Measurements from ENCODE around the gene MAPK10. TPM values are rescaled to one million over a fixed set of nuclear protein-coding genes. Genes with fewer than 3 reads are reported as not detected.

The MAPK10 gene
- total RNA-seq, 1 experiment from 2014 or later: 13.7 TPM

DNA sequence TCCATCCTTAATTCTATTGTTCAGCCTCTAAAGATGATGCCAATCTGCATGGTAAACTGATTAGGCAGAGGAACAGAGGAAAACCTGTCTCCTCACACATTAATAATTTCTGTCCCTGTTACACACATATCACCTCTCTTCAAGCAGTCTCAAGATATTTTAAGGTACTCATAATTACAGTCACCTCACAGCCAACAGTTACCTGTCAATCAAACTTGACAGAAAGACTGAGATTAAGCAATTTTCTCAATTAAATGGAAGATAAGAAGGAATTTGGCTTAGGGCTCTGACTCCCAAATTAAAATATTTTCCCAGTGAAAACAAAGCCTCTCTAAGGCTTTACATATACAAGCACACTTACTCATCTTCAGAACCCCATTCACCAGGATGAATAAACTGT lies 85.2 kb downstream of the MAPK10 start:
- Histone ChIP-seq H3K36me3 (replicated peaks; ENCODE audit: control insufficient read depth, insufficient read depth, low read length) (no peaks in the 10 kb centered on the region), H3K27me3 (ENCODE audit: control insufficient read depth, insufficient read depth, low read length) (no peaks in the 10 kb centered on the region), H3K4me3 (ENCODE audit: insufficient read depth, low read depth, low read length) (no peak overlapping the region)
- no peak for DNase-seq

DNA sequence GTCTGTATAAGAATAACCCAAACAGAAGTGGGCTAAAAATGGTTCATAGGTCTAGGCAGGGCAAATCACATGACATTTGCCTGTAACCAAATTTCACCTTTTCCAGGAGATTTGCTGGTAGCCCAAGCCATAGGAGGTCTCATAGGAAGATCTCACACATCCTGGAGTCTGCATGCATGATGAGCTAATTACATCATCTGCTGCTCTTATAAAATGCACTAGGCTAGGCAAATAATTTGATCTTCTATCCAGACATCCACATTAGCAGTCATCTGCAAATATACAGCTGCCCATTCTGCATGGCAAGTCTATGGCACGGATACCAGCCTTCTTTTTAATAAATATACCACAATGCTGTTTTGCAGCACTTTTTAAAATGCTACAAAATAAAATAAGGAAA lies 87.2 kb downstream of the MAPK10 start:
- DNase-seq: no peak
- H3K36me3 ChIP-seq (replicated peaks; ENCODE audit: control insufficient read depth, insufficient read depth, low read length): no peaks in the 10 kb centered on the region
- no peaks in the 10 kb centered on the region for H3K27me3 ChIP-seq (ENCODE audit: control insufficient read depth, insufficient read depth, low read length)
- H3K4me3 ChIP-seq (ENCODE audit: insufficient read depth, low read depth, low read length): no peak overlapping the region

GRCh38 chr4:86271057-86271456 lies 88.8 kb downstream of the MAPK10 start:
- Histone ChIP-seq H3K36me3 (replicated peaks; ENCODE audit: control insufficient read depth, insufficient read depth, low read length) (no peaks in the 10 kb centered on the region), H3K27me3 (ENCODE audit: control insufficient read depth, insufficient read depth, low read length) (no peaks in the 10 kb centered on the region), H3K4me3 (ENCODE audit: insufficient read depth, low read depth, low read length) (no peak overlapping the region)
- no peak for DNase-seq

- Histone ChIP-seq H3K27me3 (ENCODE audit: control insufficient read depth, insufficient read depth, low read length) (no peaks in the 10 kb centered on the region), H3K36me3 (replicated peaks; ENCODE audit: control insufficient read depth, insufficient read depth, low read length) (no peaks in the 10 kb centered on the region), H3K4me3 (ENCODE audit: insufficient read depth, low read depth, low read length) (no peak overlapping the region)
- no peak for DNase-seq
Observed at GRCh38 chr4:86269354-86269753, 90.5 kb downstream of the MAPK10 start.

DNA sequence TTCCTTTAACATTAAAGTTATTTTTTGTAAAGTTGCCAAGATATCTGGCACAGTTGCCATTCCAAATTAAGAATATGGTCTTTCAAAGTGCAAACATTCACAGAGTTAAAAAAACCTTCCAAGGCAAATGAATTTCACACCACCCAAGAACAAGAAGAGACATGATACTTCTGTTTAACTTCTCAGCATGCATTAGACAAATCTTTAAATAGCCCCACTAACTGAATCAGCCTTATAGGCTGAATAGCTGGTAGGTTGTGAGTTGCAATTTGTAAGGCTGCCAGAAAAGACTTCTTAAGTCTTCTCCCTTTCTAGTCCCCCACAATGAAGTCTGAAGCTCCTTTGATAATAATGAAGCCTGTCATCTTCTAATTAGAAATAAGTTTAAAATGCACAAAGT lies 95.6 kb downstream of the MAPK10 start:
- no peak overlapping the region for H3K4me3 ChIP-seq (ENCODE audit: insufficient read depth, low read depth, low read length)
- H3K36me3 ChIP-seq (replicated peaks; ENCODE audit: control insufficient read depth, insufficient read depth, low read length): no peaks in the 10 kb centered on the region
- DNase-seq: no peak

GRCh38 chr4:86261636-86262035 lies 98.2 kb downstream of the MAPK10 start:
- H3K36me3 ChIP-seq (replicated peaks; ENCODE audit: control insufficient read depth, insufficient read depth, low read length): no peaks in the 10 kb centered on the region
- no peaks in the 10 kb centered on the region for H3K27me3 ChIP-seq (ENCODE audit: control insufficient read depth, insufficient read depth, low read length)
- no peak for DNase-seq
- H3K4me3 ChIP-seq (ENCODE audit: insufficient read depth, low read depth, low read length): no peak overlapping the region

More for the DNA sequence above, 95.6 kb downstream of the MAPK10 start:
- no peaks in the 10 kb centered on the region for H3K27me3 ChIP-seq (ENCODE audit: control insufficient read depth, insufficient read depth, low read length)

DNA sequence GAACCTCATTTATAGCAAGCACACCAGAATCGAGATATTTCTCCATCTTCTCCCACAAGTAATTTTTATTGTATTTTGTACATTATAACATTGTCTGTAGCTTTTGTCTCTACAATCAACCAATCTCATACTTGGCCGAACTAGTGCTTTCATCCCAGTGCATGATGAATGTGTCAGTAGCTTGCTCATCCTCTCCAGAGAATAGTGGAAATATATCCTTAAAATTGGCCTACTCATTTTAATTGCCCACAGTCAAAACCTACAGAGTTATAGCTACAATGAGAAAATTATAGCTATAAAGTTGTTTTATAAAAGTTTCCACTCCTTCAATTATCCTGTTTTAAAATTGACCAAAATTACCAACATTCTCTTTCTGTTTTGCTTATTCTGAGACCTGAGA lies 103.8 kb downstream of the MAPK10 start:
- no peaks in the 10 kb centered on the region for H3K27me3 ChIP-seq (ENCODE audit: control insufficient read depth, insufficient read depth, low read length)
- DNase-seq: no peak
- no peak overlapping the region for H3K4me3 ChIP-seq (ENCODE audit: insufficient read depth, low read depth, low read length)
- H3K36me3 ChIP-seq (replicated peaks; ENCODE audit: control insufficient read depth, insufficient read depth, low read length): no peaks in the 10 kb centered on the region

GRCh38 chr4:86250619-86251018 lies 109.2 kb downstream of the MAPK10 start:
- H3K4me3 ChIP-seq (ENCODE audit: insufficient read depth, low read depth, low read length): no peak overlapping the region
- H3K36me3 ChIP-seq (replicated peaks; ENCODE audit: control insufficient read depth, insufficient read depth, low read length): no peaks in the 10 kb centered on the region
- no peak for DNase-seq
- no peaks in the 10 kb centered on the region for H3K27me3 ChIP-seq (ENCODE audit: control insufficient read depth, insufficient read depth, low read length)

DNA sequence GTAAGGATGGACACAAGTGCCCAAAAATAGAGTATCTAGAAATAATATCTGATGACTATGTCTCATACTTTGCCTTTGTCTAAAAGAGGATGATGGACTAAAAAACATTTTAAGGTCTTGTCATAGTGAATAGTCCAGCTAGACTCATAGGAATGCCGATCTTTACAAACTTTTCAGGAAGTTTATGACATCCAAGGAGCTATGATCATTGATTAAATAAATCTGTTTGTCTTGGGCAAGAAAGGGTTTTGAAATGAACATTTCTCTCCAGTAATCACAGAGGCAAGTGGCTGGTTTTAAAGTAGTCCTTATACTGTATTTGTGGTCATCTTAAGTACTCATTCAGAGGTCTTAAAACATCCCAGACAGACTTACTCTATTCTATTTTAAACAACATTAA lies 109.8 kb downstream of the MAPK10 start:
- DNase-seq: no peak
- H3K27me3 ChIP-seq (ENCODE audit: control insufficient read depth, insufficient read depth, low read length): no peaks in the 10 kb centered on the region
- no peaks in the 10 kb centered on the region for H3K36me3 ChIP-seq (replicated peaks; ENCODE audit: control insufficient read depth, insufficient read depth, low read length)
- no peak overlapping the region for H3K4me3 ChIP-seq (ENCODE audit: insufficient read depth, low read depth, low read length)

DNA sequence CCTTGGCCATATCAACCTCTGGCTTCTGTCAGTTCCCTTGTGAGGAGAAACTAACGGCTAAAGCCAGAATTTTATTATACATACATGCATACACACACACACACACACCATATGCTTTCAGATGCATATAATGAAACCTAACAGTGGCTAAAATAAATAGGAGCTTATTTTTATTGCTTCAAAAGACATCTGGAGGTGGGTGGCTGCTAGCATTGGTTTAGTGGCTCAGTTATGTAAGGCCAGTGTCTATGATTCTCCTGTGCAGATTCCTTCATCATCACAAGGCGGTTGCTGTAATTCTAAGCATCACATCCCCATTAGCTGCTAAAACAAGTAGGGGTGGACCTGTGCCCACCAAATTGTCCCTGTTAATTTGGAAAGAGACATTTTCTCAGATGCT lies 110.8 kb downstream of the MAPK10 start:
- H3K36me3 ChIP-seq (replicated peaks; ENCODE audit: control insufficient read depth, insufficient read depth, low read length): no peaks in the 10 kb centered on the region
- no peak overlapping the region for H3K4me3 ChIP-seq (ENCODE audit: insufficient read depth, low read depth, low read length)
- no peak for DNase-seq
- H3K27me3 ChIP-seq (ENCODE audit: control insufficient read depth, insufficient read depth, low read length): no peaks in the 10 kb centered on the region

DNA sequence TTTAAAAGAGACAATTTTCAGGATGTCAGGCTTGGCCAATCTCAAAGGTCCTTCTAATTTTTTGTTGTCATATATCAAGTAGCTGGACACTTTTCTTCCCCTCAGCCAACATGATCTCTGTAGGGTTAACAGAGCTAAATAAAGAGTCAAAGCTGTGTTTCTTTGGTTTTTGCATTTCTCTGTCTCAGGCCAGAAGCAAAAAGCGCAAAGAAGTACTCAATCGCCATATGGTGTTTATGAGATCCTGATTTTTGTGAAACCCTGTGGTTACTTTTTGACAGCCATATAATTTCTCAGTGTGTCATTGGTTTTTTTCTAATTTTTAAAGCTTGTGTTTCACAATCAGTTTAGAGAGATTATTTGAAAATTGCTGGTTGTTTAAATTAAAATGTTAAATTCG lies 111.9 kb downstream of the MAPK10 start:
- no peak for DNase-seq
- H3K27me3 ChIP-seq (ENCODE audit: control insufficient read depth, insufficient read depth, low read length): no peaks in the 10 kb centered on the region
- H3K4me3 ChIP-seq (ENCODE audit: insufficient read depth, low read depth, low read length): no peak overlapping the region
- no peaks in the 10 kb centered on the region for H3K36me3 ChIP-seq (replicated peaks; ENCODE audit: control insufficient read depth, insufficient read depth, low read length)

- no peak for DNase-seq
- Histone ChIP-seq H3K27me3 (ENCODE audit: control insufficient read depth, insufficient read depth, low read length) (no peaks in the 10 kb centered on the region), H3K36me3 (replicated peaks; ENCODE audit: control insufficient read depth, insufficient read depth, low read length) (no peaks in the 10 kb centered on the region), H3K4me3 (ENCODE audit: insufficient read depth, low read depth, low read length) (no peak overlapping the region)
Observed at GRCh38 chr4:86247320-86247719, 112.5 kb downstream of the MAPK10 start.

DNA sequence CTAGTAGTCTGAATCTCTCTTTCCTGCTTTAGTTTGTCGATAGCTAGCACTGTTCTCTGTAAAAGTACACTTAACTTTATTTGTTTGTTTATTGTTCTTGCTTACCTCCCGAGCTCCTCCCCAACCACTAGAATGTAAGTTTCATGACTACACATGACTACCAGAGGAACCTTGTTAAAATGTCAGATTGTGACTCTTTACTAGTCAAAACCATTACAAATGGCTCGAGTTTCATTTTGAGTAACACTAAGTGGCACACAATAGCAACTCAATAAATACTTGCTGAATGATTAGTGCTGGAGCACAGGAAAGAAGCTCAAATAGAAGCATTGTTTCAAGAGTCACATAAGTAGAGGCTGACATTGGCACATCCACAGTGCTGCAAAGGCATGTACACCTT lies 116.1 kb downstream of the MAPK10 start:
- no peak for DNase-seq
- H3K4me3 ChIP-seq (ENCODE audit: insufficient read depth, low read depth, low read length): no peak overlapping the region
- H3K27me3 ChIP-seq (ENCODE audit: control insufficient read depth, insufficient read depth, low read length): no peaks in the 10 kb centered on the region
- no peaks in the 10 kb centered on the region for H3K36me3 ChIP-seq (replicated peaks; ENCODE audit: control insufficient read depth, insufficient read depth, low read length)

- H3K4me3 ChIP-seq (ENCODE audit: insufficient read depth, low read depth, low read length): no peak overlapping the region
- no peaks in the 10 kb centered on the region for H3K27me3 ChIP-seq (ENCODE audit: control insufficient read depth, insufficient read depth, low read length)
- DNase-seq: no peak
- no peaks in the 10 kb centered on the region for H3K36me3 ChIP-seq (replicated peaks; ENCODE audit: control insufficient read depth, insufficient read depth, low read length)
Observed at GRCh38 chr4:86242677-86243076, 117.2 kb downstream of the MAPK10 start.

DNA sequence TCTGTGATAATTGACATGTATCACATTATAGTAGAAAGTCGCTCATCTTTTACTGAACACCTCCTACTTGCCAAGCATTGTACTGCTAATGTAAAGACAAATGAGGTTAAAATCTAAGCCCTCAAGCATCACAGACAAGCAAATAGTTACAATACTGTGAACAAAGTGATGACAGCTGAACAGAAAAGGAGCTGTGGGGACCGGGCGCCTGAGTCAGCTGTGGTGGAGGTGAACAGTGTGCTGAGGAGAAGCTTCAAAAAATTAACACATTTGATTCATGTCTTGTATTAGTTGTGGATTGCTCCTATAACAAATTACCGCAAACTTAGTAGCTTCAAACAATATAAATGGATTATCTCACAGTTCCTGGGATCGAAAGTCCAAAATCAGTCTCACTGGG lies 124.3 kb downstream of the MAPK10 start:
- DNase-seq: no peak
- no peaks in the 10 kb centered on the region for H3K36me3 ChIP-seq (replicated peaks; ENCODE audit: control insufficient read depth, insufficient read depth, low read length)
- H3K27me3 ChIP-seq (ENCODE audit: control insufficient read depth, insufficient read depth, low read length): no peaks in the 10 kb centered on the region
- H3K4me3 ChIP-seq (ENCODE audit: insufficient read depth, low read depth, low read length): no peak overlapping the region

GRCh38 chr4:86233681-86234080 lies 126.2 kb downstream of the MAPK10 start:
- H3K4me3 ChIP-seq (ENCODE audit: insufficient read depth, low read depth, low read length): no peak overlapping the region
- DNase-seq: no peak
- no peaks in the 10 kb centered on the region for H3K36me3 ChIP-seq (replicated peaks; ENCODE audit: control insufficient read depth, insufficient read depth, low read length)

More at GRCh38 chr4:86233681-86234080, 126.2 kb downstream of the MAPK10 start:
- no peaks in the 10 kb centered on the region for H3K27me3 ChIP-seq (ENCODE audit: control insufficient read depth, insufficient read depth, low read length)
